Sigmoid colon (tissue), 7 donors: Measurements from ENCODE around the gene FCN3. TPM values are rescaled to one million over a fixed set of nuclear protein-coding genes. Genes with fewer than 3 reads are reported as not detected.

Experiments
- DNase-seq: peaks from one replicate; pipeline ENCODE4 v3.0.0-alpha.2; 2019
- H3K27ac ChIP-seq, 4 donors: fragments of 200-600 bp; sonication (generic); one replicate each; pipeline ENCODE4 v1.5.1; 2016 to 2019; ENCODE audit warnings: mild to moderate bottlenecking in 1 of 4
- H3K27me3 ChIP-seq, 3 donors: fragments of 200-600 bp; sonication (generic); one replicate each; pipeline ENCODE4 v1.5.1; 2019; ENCODE audit warnings: mild to moderate bottlenecking in 1 of 3
- H3K36me3 ChIP-seq, 4 donors: fragments of 200-600 bp; sonication (generic); one replicate each; pipeline ENCODE4 v1.5.1; 2016 to 2019
- H3K4me1 ChIP-seq, 4 donors: fragments of 200-600 bp; sonication (generic); one replicate each; pipeline ENCODE4 v1.5.1; 2017 to 2019
- H3K4me3 ChIP-seq, 4 donors: fragments of 200-600 bp; sonication (generic); one replicate each; pipeline ENCODE4 v1.5.1; 2017 to 2019; ENCODE audit warnings: mild to moderate bottlenecking in 2 of 4, moderate library complexity in 1 of 4
- H3K9me3 ChIP-seq, 4 donors: fragments of 200-600 bp in 3 of 4; sonication (generic) in 3 of 4; one replicate each; pipeline versions ENCODE4 v1.5.1 to v1.6.1; 2013 to 2019
- EP300 ChIP-seq, 4 donors: sonication (generic); formaldehyde crosslinking; IDR thresholded peaks; one replicate each; pipeline ENCODE4 v1.6.1; 2017; ENCODE audit warnings: antibody characterized with exemption in 4 of 4
- POLR2A ChIP-seq, 2 donors: fragments of 450-650 bp; IDR thresholded peaks; one replicate each; pipeline ENCODE4 v1.6.1; 2016; ENCODE audit warnings: antibody characterized with exemption in 2 of 2, mild to moderate bottlenecking in 2 of 2, moderate library complexity in 2 of 2
- POLR2AphosphoS5 ChIP-seq, 4 donors: sonication (generic); formaldehyde crosslinking; IDR thresholded peaks; one replicate each; pipeline ENCODE4 v1.6.1; 2017; ENCODE audit warnings: antibody characterized with exemption in 4 of 4
- WGBS, 2 donors: extraction: QIAGEN DNeasy Blood & Tissue Kit; methylation state at CpG; one replicate each; pipeline ENCODE4 v1.1.7; 2013; 5-methylcytosine and 5-hydroxymethylcytosine counted together
- intact Hi-C: fragments of 100-400 bp; cut with DNase I; formaldehyde crosslinking; loops from one replicate; pipeline ENCODE4 v1.15.1; 2023
- polyA plus RNA-seq, 3 donors: library from polyadenylated mRNA; stranded (reverse); fragments of 200-250 nt; gene quantifications; one replicate each; pipeline ENCODE4 v1.2.3, GENCODE V29; 2013
- total RNA-seq, 4 donors: library from RNA; depleted of rRNA; stranded (reverse); fragments of >200 nt; gene quantifications; one replicate each; pipeline ENCODE4 v1.1.0, GENCODE V29; 2016
- TF ChIP-seq, protein P1 (sequence below), 4 experiments: fragments of 450-650 bp in 3 of 4; fragments of 200-600 bp in 1 of 4; IDR thresholded peaks; one replicate each; pipeline ENCODE4 v1.5.1; 2016 to 2019; ENCODE audit warnings: antibody characterized with exemption in 4 of 4, mild to moderate bottlenecking in 3 of 4, moderate library complexity in 2 of 4
- donor health status: healthy with polysubstance abuse.
- donor health status: Bipolar disorder and iron deficiency.
- donor health status: healthy.

FCN3 gene
- total and polyA plus RNA-seq, 7 donors: 0.49 to 4.6 (median 2.5) TPM

DNA sequence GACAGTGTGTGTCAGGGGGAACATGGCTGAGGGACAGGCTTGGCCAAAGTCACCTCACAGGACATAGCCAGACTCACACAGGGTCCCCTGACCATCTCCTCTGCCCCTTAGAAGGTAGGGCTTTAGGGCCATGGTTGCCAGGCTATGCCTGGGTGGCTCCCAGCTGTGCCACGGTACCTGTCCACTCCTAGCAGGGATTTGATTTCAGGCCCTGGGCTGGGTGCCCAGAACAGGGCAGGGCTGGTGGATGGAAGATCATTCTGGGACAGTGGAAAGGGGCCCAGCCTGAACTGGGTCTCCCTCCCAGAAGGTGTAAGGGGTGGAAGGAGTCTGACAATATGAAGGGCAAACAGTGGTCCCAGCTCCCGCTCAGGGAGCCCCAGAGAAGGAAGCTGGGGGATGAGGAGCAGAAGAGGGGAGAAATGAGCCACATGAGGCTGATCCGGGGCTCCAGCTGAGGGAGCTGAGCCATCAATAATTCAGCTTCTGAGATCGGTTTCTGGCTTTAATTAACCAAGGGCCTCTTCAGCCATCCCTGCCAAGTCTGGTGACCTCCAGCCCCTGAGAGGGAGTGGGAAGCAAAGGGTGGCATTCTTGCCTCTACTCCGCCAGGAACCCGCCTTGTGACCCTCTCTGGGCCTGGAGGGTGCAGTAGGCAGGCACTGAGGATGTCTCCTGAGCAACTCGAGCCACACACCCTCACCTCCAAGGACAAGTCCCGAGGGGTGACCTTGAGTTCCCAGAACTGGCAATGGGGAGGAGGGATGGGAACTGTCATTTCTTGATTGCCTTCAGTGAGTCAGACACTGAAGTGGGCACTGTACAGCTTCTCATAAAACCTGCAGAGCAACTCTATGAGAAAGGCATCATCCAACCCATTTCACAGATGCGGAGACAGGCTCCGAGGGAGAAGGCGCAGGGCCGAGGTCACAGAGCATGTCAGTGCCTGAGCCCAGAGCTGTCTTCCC, 6.4 kb upstream of the FCN3 start:
- Histone ChIP-seq H3K4me1 (peaks cover 0 to 6% (median 2%) of the 10 kb centered on the region in 4 donors), H3K27ac (no peak overlapping the region), H3K36me3 (no peaks in the 10 kb centered on the region), H3K4me3 (no peak overlapping the region), H3K9me3 (no peaks in the 10 kb centered on the region), H3K27me3 (peaks cover 0 to 16% (median 12%) of the 10 kb centered on the region in 3 donors)
- WGBS, 2 donors: 62 to 84% methylated on average over 12 of the region's 12 CpGs
- TF ChIP-seq EP300 (IDR thresholded peaks at IDR 0.05) (no peak), POLR2A (IDR thresholded peaks at IDR 0.05) (no peak), POLR2AphosphoS5 (IDR thresholded peaks at IDR 0.05) (no peak)
- TF ChIP-seq, protein P1, sequence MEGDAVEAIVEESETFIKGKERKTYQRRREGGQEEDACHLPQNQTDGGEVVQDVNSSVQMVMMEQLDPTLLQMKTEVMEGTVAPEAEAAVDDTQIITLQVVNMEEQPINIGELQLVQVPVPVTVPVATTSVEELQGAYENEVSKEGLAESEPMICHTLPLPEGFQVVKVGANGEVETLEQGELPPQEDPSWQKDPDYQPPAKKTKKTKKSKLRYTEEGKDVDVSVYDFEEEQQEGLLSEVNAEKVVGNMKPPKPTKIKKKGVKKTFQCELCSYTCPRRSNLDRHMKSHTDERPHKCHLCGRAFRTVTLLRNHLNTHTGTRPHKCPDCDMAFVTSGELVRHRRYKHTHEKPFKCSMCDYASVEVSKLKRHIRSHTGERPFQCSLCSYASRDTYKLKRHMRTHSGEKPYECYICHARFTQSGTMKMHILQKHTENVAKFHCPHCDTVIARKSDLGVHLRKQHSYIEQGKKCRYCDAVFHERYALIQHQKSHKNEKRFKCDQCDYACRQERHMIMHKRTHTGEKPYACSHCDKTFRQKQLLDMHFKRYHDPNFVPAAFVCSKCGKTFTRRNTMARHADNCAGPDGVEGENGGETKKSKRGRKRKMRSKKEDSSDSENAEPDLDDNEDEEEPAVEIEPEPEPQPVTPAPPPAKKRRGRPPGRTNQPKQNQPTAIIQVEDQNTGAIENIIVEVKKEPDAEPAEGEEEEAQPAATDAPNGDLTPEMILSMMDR (IDR thresholded peaks at IDR 0.05): no peak
- intact Hi-C loops: no loop called here
- DNase-seq: no peak

GRCh38 chr1:27380224-27380623, 5.6 kb upstream of the FCN3 start:
- TF ChIP-seq, protein P1 (IDR thresholded peaks at IDR 0.05): no peak
- Histone ChIP-seq H3K9me3 (no peaks in the 10 kb centered on the region), H3K27ac (no peak overlapping the region), H3K36me3 (no peaks in the 10 kb centered on the region), H3K4me3 (no peak overlapping the region), H3K4me1 (peaks cover 0 to 6% (median 2%) of the 10 kb centered on the region in 4 donors), H3K27me3 (peaks cover 0 to 16% (median 12%) of the 10 kb centered on the region in 3 donors)
- no peak for DNase-seq
- intact Hi-C loops: no loop called here
- 89 to 92% methylated on average over 4 of the region's 4 CpGs for WGBS, 2 donors

- 64 to 81% methylated on average over 11 of the region's 11 CpGs for WGBS, 2 donors
- H3K4me3 ChIP-seq: no peak overlapping the region
- no peaks in the 10 kb centered on the region for H3K9me3 ChIP-seq
- intact Hi-C loops: no loop called here
- H3K36me3 ChIP-seq: no peaks in the 10 kb centered on the region
- H3K4me1 ChIP-seq: peaks cover 0 to 6% (median 2%) of the 10 kb centered on the region in 4 donors
- no peak overlapping the region for H3K27ac ChIP-seq
- no peak for TF ChIP-seq EP300 (IDR thresholded peaks at IDR 0.05)
- TF ChIP-seq POLR2A (IDR thresholded peaks at IDR 0.05): no peak
- DNase-seq: no peak
- peaks cover 0 to 16% (median 12%) of the 10 kb centered on the region in 3 donors for H3K27me3 ChIP-seq
Measured at GRCh38 chr1:27379564-27380122, 5.0 kb upstream of the FCN3 start.

- intact Hi-C loops: no loop called here
Measured at GRCh38 chr1:27377760-27378495, 3.3 kb upstream of the FCN3 start.

More at GRCh38 chr1:27377760-27378495, 3.3 kb upstream of the FCN3 start:
- H3K9me3 ChIP-seq: no peaks in the 10 kb centered on the region
- no peak overlapping the region for H3K4me3 ChIP-seq
- no peak for DNase-seq
- peaks cover 0 to 9% (median 5%) of the 10 kb centered on the region in 3 donors for H3K27me3 ChIP-seq
- TF ChIP-seq EP300 (IDR thresholded peaks at IDR 0.05) (no peak), POLR2A (IDR thresholded peaks at IDR 0.05) (no peak), POLR2AphosphoS5 (IDR thresholded peaks at IDR 0.05) (no peak)
- TF ChIP-seq, protein P1 (IDR thresholded peaks at IDR 0.05): no peak
- H3K4me1 ChIP-seq: peaks cover 0 to 2% (median under 1%) of the 10 kb centered on the region in 4 donors
- WGBS, 2 donors: 91 to 92% methylated on average over 12 of the region's 12 CpGs
- no peaks in the 10 kb centered on the region for H3K36me3 ChIP-seq
- H3K27ac ChIP-seq: no peak overlapping the region
